GM18498 (cell line): ENCODE measurements around the gene IL18R1.

Source experiments
- ATAC-seq: cut with Tn5 transposase; IDR thresholded peaks from one replicate; pipeline ENCODE4 v1.9.1; 2021; ENCODE audit warnings: mild to moderate bottlenecking, moderate library complexity; ENCODE audit not compliant: unreplicated experiment

Gene IL18R1

DNA sequence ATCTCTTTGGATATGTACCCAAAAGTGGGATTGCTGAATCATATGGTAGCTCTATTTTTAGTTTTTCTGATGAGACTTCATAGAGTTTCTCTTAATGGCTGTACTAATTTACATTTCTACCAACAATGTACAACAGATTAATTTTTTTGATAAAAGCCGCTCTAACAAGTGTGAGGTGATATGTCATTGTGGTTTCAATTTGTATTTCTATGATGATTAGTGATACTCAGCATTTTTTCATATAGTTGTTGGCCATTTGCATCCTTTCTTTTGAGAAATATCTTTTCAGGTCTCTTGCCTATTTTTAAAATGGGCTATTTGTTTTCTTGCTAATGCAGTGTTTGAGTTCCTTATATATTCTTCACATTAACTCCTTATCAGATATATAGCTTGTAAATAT is 71.7 kb downstream of the IL18R1 start:
- no peak for ATAC-seq

DNA sequence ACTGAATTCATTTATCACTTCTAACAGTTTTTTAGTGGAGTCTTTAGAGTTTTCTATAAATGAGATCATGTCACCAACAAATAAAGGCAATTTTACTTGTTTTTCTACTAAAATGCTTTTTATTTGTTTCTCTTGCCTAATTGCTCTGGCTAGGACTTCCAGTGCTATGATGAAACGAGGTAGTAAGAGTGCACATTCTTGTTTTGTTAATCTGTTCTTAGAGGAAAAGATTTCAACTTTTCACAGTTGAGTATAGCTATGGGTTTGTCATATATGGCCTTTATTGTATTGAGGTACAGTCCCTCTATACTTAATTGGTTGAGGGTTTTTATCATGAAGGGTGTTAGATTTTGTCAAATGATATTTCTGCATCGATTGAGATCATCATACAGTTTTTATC is 73.0 kb downstream of the IL18R1 start:
- ATAC-seq: no peak

DNA sequence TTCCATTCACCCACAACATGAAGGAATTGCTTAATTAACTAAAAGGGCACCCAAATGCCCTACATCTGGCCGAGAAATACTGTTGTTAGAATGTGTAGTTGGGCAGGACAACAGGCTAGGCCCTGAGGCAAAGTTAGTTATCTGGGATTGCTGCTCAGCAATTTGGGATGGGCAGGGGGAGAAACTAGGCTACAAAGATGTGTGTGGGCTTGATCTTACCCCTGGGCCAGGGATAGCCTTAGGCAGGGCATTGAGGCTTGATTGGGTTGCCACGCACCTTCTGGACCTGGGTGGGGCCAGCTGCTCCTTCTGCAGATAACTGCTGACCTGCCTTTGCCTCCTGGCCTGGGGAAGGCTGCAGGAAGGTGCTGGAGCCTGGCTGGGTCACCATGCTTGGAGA is 76.8 kb downstream of the IL18R1 start:
- ATAC-seq: no peak

DNA sequence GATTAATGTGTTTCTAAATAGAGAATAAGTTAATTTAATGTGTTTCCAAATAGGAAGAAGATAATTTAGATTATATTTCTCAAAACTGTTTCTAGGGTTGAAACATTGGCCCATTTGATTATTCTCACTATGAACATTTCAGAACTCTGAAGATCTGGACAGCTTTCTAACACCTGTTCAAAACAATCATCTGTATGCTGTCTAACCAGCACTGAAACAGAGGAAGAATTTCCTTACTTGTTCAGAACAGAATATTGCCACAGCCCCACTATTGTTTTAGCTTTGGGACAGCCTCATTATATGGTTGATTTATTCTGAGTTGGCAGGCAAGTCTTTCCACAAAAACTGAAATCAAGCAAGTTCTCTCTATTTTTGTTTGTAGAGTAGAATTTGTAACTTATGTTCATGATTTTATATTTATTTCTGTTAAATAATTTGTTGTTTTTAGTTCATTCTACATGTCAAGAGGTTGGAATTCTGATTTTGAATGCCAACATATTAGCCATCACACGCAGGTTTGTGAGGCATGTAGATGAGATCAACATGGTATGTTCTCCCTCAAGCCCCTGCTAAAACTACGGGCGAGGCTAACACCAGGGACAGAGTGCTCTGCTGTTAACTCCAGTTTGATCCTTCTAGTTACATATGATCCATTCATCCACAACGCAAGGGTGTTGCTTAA is 78.5 kb downstream of the IL18R1 start:
- no peak for ATAC-seq

DNA sequence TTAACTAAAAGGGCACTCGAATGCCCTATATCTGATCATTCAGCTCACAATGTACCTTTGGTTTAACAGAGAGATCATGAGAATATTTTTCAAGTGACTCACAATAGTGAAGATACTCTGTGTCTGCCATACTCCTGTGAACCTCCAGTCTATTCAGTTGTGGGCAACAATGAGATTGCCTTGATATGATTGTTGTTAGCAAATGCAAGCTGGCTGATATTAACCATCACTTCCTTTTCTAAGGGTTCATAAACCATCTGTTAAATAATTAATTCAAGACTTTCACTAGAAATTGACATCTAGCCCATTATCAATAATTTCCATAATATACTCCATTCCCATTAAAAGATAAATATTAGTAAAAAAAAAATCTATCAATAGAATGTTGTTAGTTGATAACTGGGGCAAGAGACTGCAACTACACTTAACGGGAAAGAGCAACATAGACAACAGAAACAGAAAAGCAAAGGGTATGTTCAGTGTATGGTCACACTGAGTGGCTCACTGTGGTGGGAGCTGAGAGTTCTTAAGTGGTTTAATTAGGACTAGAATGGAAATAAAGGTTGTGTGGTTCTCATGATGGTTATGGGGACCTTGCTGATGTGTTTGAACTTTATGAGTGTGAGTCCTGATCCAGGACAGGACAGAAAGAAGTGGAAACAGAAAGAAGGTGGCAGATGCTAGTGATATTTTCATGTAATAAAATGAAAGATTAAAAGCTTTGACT is 79.2 kb downstream of the IL18R1 start:
- peak; percentile 68 for ATAC-seq

DNA sequence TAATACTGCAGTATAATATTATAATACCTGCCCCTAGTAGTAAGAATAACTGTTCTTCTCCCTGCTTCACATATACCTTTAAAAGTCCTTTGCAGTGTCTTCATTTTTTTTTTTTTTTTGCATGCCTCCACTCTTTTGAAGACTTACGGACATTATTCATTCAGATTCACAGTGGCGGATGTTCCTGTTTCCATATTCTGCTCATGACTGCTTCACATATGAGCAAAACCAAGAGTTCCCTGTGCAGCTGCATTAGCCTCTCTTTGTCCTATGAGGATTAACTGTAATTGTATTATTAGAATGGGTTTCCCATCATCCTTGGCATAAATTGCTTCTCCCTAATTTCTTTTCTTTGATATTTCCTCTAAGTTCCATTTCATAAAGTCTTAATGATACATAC is 80.1 kb downstream of the IL18R1 start:
- ATAC-seq: no peak

DNA sequence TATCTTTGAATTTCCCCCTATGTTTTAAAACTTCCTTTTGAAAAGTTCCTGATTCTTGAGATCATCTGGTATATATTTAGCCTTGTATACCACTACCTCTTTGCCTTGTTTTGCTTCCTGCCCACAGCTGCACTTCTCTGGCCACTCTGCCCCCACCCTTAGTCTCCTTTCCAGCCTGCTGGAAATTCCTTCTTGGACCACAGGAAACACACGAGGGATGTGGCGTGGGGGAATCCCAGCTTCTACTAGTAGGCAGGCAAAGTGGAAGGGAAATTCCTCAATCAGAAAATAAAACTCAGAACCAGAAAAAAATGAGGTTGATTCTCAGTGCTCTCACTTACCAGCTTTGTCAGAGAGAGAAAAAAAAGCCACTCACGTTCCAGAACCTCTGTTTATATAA is 80.7 kb downstream of the IL18R1 start:
- ATAC-seq: no peak

DNA sequence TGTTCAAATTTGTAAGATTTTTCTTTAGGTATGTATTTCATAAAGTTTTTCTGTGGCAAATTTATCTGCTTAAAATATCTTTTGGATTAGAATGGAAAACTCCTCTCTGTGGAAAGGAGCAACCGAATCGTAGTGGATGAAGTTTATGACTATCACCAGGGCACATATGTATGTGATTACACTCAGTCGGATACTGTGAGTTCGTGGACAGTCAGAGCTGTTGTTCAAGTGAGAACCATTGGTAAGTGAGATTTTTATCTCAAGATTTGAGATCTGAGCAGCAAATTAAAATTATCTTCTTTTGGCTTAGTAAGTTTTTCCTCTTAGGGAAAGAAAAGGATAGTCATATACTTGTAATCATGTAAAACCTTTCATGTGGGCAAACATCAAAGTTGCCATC is 81.5 kb downstream of the IL18R1 start:
- ATAC-seq: no peak

DNA sequence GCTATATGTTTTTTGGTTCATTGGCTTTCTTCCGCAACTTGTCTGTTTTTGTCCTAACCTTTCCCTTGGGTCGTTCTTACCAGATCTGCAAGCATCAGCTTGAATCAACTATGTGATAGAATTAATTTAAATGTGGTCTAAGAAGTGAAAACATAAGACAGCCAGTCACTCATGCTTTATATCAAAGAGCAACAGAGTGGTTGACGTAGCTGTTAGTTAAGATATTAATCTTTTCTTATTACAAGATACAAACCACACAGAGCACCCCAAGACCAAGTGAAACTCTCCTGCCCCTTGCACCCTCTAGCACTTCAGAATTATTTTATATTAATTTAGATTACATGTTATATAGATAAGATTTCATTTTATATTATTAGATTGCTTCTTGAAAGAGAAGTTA is 82.5 kb downstream of the IL18R1 start:
- no peak for ATAC-seq

DNA sequence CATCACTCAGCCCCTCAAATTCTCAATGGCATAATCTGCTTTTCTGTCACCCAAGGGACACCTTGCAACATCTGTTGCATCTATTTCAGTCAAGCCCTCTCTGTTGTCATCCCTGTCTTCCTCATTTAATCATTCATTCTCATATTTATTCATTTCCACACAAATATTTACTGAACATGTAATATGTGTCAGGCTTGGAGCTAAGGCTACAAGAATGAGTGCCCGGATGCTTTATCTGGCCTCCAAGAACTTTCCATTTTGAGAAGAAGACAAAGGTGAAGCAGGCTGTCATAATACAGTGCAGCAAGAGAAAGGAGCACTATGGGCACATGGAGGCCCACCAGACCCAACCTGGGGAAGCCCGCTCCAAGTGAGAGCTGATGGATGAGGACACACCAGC is 83.0 kb downstream of the IL18R1 start:
- ATAC-seq: no peak

DNA sequence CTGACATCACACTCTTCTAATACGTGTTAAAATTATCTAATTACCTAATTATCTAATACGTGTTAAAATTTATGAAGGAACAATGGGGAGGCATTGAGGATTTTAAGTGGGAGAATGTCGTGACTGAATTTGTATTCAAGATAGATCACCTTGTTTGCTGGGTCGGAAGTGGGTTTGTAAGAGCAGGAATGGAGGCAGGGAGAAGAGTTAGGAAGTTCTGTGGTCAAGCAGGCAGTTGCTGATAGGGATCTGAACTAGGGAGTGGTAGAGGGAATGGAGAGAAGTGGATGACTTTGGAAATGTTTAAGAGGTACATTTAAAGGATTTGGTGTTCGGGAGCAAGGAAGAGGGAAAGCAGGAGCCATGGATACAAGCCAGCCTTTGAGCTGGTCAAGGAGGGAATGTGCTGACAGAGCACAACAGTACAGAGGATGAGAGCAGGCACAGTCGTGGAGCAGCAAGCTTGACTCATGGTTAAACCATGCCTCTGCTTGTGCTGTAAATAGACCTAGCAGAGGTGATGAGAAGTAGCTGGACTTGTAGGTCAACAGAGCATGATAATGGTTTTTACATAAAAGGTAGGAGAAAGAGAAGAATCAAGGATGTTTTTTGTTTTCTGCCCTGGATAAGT is 83.6 kb downstream of the IL18R1 start:
- ATAC-seq: no peak

DNA sequence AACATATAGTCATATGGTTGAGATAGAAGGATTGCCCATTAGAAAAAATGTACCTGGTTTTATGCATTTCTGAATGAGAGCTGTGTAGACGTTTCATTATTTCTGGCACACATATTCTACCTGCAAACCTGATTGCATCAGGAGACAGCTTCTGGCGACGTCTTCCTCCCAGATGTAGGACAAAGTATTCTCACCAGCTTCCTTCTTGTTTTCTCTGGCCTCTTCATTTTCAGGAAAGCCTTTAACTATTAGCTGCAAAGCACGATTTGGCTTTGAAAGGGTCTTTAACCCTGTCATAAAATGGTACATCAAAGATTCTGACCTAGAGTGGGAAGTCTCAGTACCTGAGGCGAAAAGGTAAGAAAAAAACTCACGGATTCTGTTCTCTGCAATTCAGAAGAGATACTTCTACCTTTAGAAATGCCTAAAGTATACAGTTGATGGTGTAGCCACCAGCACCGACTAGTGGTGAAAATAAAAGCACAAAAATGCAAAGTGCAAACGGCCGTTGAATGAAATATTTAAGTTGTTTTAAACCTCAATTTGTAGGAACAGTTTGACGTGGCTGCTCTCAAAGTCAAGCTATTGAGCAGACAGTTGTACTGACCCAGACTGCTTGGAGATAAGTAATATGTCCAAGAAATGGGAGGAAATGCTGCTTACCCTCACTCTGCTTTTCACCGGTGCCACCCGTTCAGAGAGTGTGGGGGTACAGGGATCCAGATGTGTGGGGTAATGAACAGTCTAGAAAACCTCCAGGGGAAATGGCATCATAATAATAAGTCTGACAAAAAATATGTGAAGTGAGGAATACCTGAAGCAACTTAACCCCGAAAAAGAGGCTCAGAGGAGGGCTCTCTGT is 87.6 kb downstream of the IL18R1 start:
- ATAC-seq: no peak

DNA sequence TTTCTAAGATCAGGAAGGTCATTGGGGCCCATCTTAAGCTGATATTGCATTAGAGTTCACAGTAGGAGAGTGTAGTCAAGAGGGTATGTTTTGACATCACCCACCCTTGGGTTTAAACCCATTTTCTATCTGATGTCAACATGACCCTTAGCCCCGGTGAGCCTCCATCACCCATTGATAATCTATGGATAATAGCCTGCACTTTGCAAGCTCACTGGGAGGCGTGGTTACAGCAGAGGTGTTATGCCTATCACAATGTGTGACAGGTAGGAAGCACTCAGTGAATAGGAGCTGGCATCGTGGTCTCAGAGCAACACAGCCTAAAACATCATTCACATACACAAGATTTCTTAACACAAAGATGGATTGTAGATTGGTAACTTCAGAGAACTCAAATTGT is 88.6 kb downstream of the IL18R1 start:
- no peak for ATAC-seq

DNA sequence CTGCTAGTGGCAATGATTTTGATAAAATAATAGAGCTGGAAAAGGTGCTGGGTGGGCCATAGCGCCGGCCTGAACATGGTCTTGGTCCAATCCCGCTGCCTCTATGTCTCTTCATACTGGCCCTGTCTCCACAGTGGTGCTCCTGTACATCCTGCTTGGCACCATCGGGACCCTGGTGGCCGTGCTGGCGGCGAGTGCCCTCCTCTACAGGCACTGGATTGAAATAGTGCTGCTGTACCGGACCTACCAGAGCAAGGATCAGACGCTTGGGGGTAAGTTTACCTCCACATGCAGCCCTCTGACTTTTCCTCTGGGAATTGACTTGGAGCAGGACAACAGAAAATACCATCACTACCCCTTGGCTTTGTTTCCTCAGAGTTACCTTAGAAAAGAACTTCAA is 91.3 kb downstream of the IL18R1 start:
- ATAC-seq: no peak
